GM12873 (cell line): Measurements from ENCODE around the gene FADS3.

Experiments
- TF ChIP-seq, protein P1 (sequence below): IDR thresholded peaks from 2 replicates; pipeline ENCODE4 v1.5.1; 2012; ENCODE audit warnings: low read depth, mild to moderate bottlenecking, moderate library complexity, low read length, control low read depth; ENCODE audit not compliant: insufficient read depth; ENCODE audit errors: missing control alignments

FADS3 gene

DNA sequence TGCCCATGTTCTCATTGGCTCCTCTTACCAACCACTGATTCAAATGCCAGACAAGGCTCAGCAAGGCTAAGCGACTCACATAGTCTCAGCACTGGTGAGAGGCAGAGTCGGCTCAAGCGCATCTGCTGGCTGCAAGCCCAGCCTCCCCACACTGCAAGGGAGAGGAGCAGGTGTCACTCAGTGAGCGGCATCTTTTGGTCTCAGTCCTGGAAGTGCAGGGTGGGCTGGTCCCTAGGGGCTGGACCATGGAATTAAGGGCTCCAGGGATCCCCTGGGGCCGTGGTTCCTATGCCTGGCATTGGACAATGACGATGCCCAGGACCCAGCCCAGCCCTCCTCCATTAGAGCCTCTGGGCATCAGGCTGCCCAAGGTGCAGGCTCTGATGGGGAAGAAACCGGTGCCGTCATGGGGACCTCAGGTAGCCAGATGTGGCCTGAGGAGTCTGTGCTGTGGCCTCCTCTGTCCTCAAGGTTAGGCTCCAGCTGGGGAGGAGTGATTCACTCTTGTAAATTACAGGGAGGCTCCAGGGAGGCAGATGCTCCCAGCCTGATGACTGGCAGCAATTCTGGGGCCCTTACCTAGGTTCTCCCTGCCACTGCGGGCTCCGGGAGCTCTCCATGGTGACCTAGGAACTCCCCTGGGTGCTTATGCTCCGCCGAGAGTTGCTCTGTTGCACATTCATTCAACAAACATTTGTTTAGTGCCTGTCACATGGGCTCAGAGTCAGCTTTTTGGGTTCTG is 35.2 kb downstream of the FADS3 start:
- TF ChIP-seq, protein P1, sequence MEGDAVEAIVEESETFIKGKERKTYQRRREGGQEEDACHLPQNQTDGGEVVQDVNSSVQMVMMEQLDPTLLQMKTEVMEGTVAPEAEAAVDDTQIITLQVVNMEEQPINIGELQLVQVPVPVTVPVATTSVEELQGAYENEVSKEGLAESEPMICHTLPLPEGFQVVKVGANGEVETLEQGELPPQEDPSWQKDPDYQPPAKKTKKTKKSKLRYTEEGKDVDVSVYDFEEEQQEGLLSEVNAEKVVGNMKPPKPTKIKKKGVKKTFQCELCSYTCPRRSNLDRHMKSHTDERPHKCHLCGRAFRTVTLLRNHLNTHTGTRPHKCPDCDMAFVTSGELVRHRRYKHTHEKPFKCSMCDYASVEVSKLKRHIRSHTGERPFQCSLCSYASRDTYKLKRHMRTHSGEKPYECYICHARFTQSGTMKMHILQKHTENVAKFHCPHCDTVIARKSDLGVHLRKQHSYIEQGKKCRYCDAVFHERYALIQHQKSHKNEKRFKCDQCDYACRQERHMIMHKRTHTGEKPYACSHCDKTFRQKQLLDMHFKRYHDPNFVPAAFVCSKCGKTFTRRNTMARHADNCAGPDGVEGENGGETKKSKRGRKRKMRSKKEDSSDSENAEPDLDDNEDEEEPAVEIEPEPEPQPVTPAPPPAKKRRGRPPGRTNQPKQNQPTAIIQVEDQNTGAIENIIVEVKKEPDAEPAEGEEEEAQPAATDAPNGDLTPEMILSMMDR, result no peak

DNA sequence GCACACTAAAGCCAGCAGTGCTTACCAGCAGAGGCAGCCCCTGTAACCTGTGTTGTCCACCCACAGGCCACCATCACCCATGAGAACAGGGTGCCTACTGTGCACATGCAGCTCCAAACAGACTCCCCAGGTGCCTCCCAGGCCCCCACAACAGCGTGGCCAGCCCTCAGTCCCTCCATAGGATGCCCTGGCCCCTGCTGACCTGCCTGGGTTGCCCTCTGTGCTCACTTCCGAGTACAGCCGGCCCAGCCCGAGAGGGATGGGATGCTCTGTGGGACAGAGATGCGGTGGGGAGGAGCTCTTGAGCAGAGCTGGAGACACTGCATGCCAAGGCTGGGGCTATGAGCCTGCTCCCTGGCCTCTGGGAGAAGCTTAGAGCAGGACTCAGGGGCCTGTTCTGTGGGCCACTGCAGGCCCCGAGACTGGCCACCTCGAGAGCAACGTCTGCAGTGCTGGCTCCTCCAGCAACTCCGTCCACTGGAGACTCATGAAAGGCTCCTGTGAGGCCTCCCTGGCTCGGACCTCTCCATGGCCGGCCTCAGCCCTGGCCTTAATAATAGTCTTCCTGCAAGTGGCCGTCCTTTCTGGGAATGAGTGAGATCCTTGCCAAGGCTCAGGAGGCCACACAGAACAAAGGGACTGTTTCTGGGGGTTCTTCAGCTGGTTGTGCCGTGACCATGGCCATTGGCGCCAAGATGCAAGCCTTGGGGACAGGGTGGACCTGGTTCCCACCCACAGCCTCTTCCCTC is 36.2 kb downstream of the FADS3 start:
- TF ChIP-seq, protein P1, result no peak

DNA sequence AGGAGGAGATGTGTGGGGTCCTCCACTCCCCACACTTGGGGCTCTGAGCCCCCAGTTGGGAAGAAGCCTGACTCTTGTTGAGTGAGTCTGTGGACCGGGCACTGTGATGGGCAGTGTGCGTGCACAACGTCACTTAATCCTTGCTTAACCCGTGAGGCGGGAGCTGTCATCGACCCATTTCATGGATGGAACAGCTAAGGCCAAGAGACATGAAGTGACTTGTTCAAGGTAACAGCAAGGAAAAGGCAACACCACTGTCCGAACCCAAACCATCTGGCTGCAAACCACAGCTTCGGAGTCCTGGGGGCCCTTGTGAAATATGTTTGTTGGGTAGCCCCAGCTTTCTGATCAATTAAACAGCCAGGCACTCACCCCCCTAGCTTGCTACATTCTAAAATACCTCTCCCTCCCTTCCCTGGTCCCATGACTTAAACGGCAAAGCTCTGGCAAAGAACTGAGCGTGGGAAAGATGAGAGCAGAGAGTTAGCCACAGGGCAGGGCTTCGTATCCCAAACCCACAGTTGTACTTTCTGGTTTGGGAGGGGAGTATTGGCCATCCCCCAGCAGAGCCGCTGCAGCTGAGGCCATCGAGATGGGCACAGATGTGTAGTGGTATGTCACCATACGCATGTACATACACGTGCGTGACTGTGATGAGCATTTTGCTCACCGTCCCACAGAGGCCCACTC is 37.0 kb downstream of the FADS3 start:
- TF ChIP-seq, protein P1, result no peak

DNA sequence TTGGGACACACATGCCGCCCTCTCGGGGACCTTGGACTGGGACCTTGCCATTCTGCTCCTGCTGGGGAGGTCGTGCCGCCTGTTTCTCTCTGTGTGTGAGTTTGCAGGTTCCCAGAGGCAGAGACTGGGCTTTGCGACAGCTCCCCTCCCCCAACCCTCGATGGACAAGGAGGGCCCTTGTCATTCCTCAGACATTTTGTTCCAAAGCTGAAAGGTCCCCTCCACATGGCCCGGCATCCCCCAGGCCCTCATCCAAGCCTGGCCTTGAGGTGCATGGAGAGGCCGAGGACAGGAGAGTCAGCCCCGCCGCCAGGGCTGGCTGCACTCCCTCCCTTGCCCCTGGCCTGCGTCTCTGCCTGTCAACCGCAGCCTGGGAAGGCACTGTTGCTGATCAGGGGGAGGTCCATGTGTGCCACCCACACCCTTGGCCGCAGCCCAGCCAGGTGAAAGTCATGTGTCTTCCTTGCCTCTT is 37.6 kb downstream of the FADS3 start:
- TF ChIP-seq, protein P1, result no peak

DNA sequence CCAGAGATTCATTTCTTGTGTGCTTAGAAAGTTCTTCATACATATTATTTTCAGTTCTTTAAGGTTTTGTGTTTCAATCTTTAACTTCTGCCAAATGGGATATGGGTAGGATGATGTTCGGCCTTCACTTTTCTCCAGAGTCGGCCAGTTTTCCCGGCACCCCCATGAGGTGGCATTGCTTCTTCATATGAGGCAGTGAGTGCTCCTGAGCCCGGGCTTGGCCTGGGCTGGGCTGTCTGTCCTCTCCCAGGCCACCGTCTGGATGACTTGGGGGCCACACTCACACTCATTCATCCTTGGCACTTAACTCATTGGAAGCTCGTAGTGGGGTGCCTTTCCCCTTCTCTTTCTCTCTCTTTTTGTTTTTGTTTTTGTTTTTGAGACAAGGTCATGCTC is 39.4 kb downstream of the FADS3 start:
- TF ChIP-seq, protein P1, result no peak

DNA sequence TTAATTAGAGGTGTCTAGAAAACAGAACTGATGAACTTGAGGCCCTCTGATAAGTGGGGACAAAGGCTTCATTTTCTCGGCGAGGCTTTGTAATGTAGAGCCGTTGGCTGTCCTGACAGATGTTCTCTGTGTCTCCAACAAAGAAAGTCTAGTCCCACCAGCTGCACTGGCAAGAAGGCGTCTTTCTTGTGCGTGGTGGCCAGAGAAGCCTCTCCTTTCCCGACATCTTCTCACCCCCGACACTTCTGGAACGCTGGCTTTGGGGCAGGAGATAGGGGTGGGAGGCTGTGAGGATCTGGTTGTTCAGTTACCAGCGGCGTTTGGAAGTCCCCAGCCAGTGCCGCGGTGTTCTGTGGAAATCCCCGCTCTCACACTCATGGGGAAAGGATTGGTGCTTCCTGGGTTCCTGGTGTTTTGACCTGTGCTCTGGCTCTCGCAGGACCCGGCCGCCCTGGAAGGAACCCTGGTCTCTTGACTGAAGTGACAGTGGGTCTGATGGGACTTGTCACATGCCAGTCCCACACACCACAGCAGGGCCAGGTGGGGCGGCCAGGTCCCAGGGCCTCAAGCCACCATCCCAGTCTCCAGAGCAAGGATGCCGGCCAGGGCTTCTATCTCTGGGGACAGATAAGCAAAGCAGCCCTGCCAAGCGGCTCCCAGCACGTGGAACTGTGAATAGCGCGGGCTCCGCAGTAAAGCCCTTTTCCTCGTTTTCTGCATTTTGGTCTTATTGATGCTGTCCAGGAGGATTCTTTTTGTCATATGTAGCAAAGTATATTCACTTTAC is 40.0 kb downstream of the FADS3 start:
- TF ChIP-seq, protein P1, result no peak

DNA sequence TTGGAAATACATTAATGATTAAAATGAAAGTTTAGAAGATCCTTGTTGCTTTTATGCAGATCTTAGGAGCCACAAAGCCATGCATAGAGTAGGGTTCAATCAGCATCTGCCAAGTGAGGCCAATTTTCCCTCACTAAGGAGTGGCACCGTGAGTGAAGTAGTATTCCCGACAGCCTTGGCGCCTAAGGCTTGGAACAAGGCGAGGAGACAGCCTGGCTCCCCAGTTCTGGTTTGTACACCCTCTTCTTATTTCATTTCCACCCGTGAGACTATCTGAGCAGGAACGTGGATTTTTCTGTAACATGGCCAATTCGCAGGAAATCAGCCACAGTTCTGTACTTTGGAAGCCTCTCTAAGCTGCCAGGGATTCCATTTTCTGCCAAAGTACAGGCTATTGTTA is 40.7 kb downstream of the FADS3 start:
- TF ChIP-seq, protein P1, result no peak
